Cardiac fibroblast (primary cell): ENCODE results near the gene NUCB1.
A peak's percentile ranks its signal among the peaks of the same experiment; 100 is the strongest.

Experiments used
- DNase-seq, 2 donors: peaks; one replicate each; pipeline versions ENCODE4 v3.0.0 to v3.0.0-alpha.2; 2010; ENCODE audit warnings: low read depth in 2 of 2
- H3K4me3 ChIP-seq, 2 donors: replicated peaks in 1 of 2; 1 replicate in 1 of 2; 2 replicates in 1 of 2; pipeline ENCODE4 v1.5.1; 2011; ENCODE audit warnings: low read depth in 2 of 2, low read length in 2 of 2, mild to moderate bottlenecking in 2 of 2, moderate library complexity in 1 of 2
- CTCF ChIP-seq: IDR thresholded peaks from one replicate; pipeline ENCODE4 v1.5.1; 2011; ENCODE audit warnings: low read depth, mild to moderate bottlenecking, low read length, inconsistent platforms

The NUCB1 gene

DNA sequence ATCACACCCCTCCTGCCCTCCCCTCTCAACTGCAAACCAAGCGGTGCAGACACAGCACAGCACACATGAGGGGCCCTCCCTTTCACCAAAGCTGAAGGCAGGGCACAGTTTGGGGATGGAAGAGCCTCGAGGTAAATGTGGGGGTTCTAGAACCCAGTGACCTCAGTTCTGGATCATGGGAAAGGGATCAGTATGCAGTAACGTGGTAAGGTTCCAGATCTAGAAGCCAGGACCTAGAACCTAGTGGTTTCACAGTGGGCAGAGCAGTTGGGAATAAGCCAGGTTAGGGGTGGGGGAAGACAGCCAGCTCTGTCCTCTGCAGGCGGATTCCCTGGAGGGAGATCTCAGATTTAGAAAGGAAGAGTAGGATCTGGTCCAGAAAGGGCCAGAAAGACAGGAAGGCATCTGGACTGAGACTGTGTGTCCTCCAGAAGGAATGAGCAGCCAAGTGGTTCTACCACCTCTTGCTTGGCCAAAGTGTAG lies 68.1 kb downstream of the NUCB1 start:
- H3K4me3 ChIP-seq = no peak overlapping the region
- no peak for DNase-seq
- TF ChIP-seq CTCF = no peak

DNA sequence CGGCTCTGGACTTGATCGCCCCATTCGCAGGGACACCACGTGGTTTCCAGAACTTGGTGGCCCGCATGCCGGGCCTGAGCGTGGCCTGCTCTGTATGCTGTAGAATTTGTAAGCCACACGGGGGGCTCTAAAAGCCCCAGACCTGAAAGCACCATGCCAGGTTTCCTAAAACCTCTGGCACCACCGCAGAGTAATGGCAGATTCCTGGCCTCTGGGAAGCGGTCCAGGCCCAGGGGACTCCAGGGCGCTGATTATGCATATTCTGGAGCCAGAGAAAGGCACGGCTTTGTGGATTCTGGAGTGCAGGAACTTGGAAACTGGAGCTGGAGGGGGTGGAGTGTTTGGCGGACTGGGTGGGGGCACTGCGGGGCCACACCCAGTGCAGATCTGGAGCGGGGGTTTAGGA lies 68.7 kb downstream of the NUCB1 start:
- no peak for TF ChIP-seq CTCF
- H3K4me3 ChIP-seq = no peak overlapping the region
- peak in 1 of 2 donors; percentile 25 for DNase-seq

DNA sequence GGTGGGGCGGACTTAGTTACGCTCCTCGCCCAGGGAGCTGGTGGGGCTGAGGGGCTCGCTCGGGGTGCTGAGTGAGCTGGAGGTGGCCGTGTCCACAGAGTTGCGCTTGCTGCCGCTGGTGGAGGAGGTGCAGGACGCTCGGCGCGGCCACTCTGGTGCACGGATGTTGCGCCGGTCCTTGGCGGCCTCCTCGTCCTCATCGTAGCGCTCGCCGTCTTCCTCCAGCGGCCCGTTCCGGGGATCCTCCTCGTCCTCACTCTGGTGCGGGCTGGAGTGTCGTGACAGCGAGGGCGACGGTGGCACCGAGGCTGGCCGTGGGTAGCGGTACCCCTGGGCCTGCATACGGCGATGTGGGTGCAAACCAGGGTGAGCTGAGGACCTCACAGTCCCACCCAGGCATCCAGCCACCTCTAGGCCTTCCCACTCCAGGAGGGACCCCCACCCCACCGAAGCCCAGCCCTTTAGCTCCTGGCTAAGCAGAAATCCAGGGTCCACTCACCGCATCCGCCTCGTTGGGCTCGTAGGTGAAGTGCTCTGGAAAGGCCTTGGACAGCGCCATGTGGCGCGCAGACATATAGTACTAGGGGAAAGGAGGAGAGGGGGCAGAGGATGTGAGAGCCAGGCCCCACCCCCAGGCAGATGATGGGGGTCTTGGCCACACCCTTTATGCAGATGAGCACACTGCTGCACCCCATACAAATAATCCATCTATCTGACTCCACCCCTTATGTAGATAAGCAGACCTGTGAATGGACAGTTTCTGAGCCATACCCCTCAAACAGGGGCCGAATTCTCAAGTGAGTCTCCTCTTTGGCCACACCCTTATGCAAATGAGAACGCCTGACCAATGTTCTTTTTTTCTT lies 69.4 kb downstream of the NUCB1 start:
- peak in 1 of 2 donors; percentile 40 for DNase-seq
- TF ChIP-seq CTCF = no peak
- H3K4me3 ChIP-seq = no peak overlapping the region

GRCh38 chr19:48970139-48970766 lies 70.1 kb downstream of the NUCB1 start:
- TF ChIP-seq CTCF = no peak
- DNase-seq = no peak
- no peak overlapping the region for H3K4me3 ChIP-seq

DNA sequence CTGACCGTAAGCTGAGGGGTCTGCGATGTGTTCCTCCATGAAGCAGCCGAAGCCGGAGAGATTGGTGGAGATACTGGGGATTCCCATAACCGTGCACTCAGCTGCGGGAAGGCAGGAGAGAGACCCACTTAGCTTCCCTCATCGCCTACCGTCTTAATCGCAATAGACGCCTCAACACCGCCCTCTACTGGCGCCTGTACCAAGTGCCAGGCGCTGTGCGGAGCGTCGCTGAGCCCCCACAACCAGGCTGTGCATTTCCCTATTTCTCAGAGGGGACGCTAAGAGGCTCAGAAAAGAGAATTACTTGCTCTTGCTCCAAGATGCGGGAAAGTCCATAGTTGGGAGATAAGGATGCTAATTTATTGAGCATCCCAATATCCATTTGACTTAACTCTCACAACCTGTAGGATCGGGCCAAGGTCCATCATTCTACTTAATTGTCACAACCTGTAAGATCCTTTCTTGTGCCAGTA lies 70.8 kb downstream of the NUCB1 start:
- DNase-seq = peak; percentile 85 to 87
- H3K4me3 ChIP-seq = no peak overlapping the region
- TF ChIP-seq CTCF = peak; percentile 90
